ENCODE measurements around the gene MSRB2. TPM values are rescaled to one million over a fixed set of nuclear protein-coding genes. Genes with fewer than 3 reads are reported as not detected.

The MSRB2 gene
- total RNA-seq, 1 donor from 2014 or later, result 15.2 TPM

GRCh38 chr10:23073527-23073926 lies 21.9 kb upstream of the MSRB2 start:
- no peak for TF ChIP-seq POLR2A (IDR thresholded peaks at IDR 0.05)
- no peak for TF ChIP-seq POLR2AphosphoS5 (IDR thresholded peaks at IDR 0.05; ENCODE audit: insufficient read depth in 1 of 2, low read depth in 1 of 2)
- TF ChIP-seq CTCF (IDR thresholded peaks at IDR 0.05), result no peak
- no peaks in the 10 kb centered on the region for H3K36me3 ChIP-seq
- H3K27me3 ChIP-seq, result no peaks in the 10 kb centered on the region
- intact Hi-C loops (cut with DNase I), result no loop called here
- H3K4me1 ChIP-seq, result no peaks in the 10 kb centered on the region
- H3K27ac ChIP-seq, result no peak overlapping the region
- H3K4me3 ChIP-seq, result no peak overlapping the region
- H3K9me3 ChIP-seq, result no peaks in the 10 kb centered on the region
- no peak for DNase-seq (ENCODE audit: extremely low spot score in 2 of 2)

GRCh38 chr10:23075672-23076071 lies 19.7 kb upstream of the MSRB2 start:
- no peaks in the 10 kb centered on the region for H3K9me3 ChIP-seq
- no peaks in the 10 kb centered on the region for H3K4me1 ChIP-seq
- H3K36me3 ChIP-seq, result no peaks in the 10 kb centered on the region
- no peak for DNase-seq (ENCODE audit: extremely low spot score in 2 of 2)
- H3K4me3 ChIP-seq, result no peak overlapping the region
- intact Hi-C loops (cut with DNase I), result no loop called here
- no peak for TF ChIP-seq POLR2A (IDR thresholded peaks at IDR 0.05)
- TF ChIP-seq CTCF (IDR thresholded peaks at IDR 0.05), result no peak
- no peak for TF ChIP-seq POLR2AphosphoS5 (IDR thresholded peaks at IDR 0.05; ENCODE audit: insufficient read depth in 1 of 2, low read depth in 1 of 2)
- no peaks in the 10 kb centered on the region for H3K27me3 ChIP-seq
- H3K27ac ChIP-seq, result no peak overlapping the region

GRCh38 chr10:23078114-23078513 lies 17.3 kb upstream of the MSRB2 start:
- DNase-seq (ENCODE audit: extremely low spot score in 2 of 2), result no peak
- Histone ChIP-seq H3K4me1 (no peaks in the 10 kb centered on the region), H3K36me3 (no peaks in the 10 kb centered on the region), H3K9me3 (no peaks in the 10 kb centered on the region), H3K27me3 (no peaks in the 10 kb centered on the region), H3K27ac (no peak overlapping the region), H3K4me3 (no peak overlapping the region)
- no peak for TF ChIP-seq CTCF (IDR thresholded peaks at IDR 0.05)
- no peak for TF ChIP-seq POLR2AphosphoS5 (IDR thresholded peaks at IDR 0.05; ENCODE audit: insufficient read depth in 1 of 2, low read depth in 1 of 2)
- no peak for TF ChIP-seq POLR2A (IDR thresholded peaks at IDR 0.05)
- intact Hi-C loops (cut with DNase I), result no loop called here

- Histone ChIP-seq H3K27ac (no peak overlapping the region), H3K4me3 (no peak overlapping the region), H3K27me3 (no peaks in the 10 kb centered on the region), H3K9me3 (no peaks in the 10 kb centered on the region), H3K36me3 (no peaks in the 10 kb centered on the region), H3K4me1 (no peaks in the 10 kb centered on the region)
- TF ChIP-seq CTCF (IDR thresholded peaks at IDR 0.05) (no peak), POLR2A (IDR thresholded peaks at IDR 0.05) (no peak), POLR2AphosphoS5 (IDR thresholded peaks at IDR 0.05; ENCODE audit: insufficient read depth in 1 of 2, low read depth in 1 of 2) (no peak)
- DNase-seq (ENCODE audit: extremely low spot score in 2 of 2), result no peak
- intact Hi-C loops (cut with DNase I), result no loop called here
These were observed 15.7 kb upstream of the MSRB2 start for GRCh38 chr10:23079700-23080099.

- H3K9me3 ChIP-seq, result no peaks in the 10 kb centered on the region
- TF ChIP-seq POLR2A (IDR thresholded peaks at IDR 0.05) (no peak), CTCF (IDR thresholded peaks at IDR 0.05) (no peak), POLR2AphosphoS5 (IDR thresholded peaks at IDR 0.05; ENCODE audit: insufficient read depth in 1 of 2, low read depth in 1 of 2) (no peak)
These were observed 15.1 kb upstream of the MSRB2 start for GRCh38 chr10:23080262-23080661.

More at GRCh38 chr10:23080262-23080661, 15.1 kb upstream of the MSRB2 start:
- Histone ChIP-seq H3K27ac (no peak overlapping the region), H3K36me3 (no peaks in the 10 kb centered on the region), H3K4me1 (no peaks in the 10 kb centered on the region), H3K27me3 (no peaks in the 10 kb centered on the region), H3K4me3 (no peak overlapping the region)
- no peak for DNase-seq (ENCODE audit: extremely low spot score in 2 of 2)
- intact Hi-C loops (cut with DNase I), result no loop called here

All from vagina (tissue), 2 donors.